Skeletal muscle satellite cell (primary cell): ENCODE results near the gene RNF144B.
A peak's percentile ranks its signal among the peaks of the same experiment; 100 is the strongest.

Experiments used
- H3K27me3 ChIP-seq: 2 replicates; pipeline ENCODE4 v1.7.0; 2013; ENCODE audit warnings: low read length; ENCODE audit not compliant: control insufficient read depth, insufficient read depth
- H3K36me3 ChIP-seq: 2 replicates; pipeline ENCODE4 v1.7.0; 2013; ENCODE audit warnings: mild to moderate bottlenecking, control low read depth, low read length; ENCODE audit not compliant: insufficient read depth
- H3K4me1 ChIP-seq: 2 replicates; pipeline ENCODE4 v1.7.0; 2013; ENCODE audit warnings: low read length; ENCODE audit not compliant: control insufficient read depth, insufficient read depth
- H3K4me2 ChIP-seq: 2 replicates; pipeline ENCODE4 v1.7.0; 2013; ENCODE audit warnings: mild to moderate bottlenecking, low read length
- H3K4me3 ChIP-seq: 2 replicates; pipeline ENCODE4 v1.7.0; 2013; ENCODE audit warnings: low read length
- H3K9ac ChIP-seq: 2 replicates; pipeline ENCODE4 v1.7.0; 2013; ENCODE audit warnings: mild to moderate bottlenecking, low read depth, low read length, moderate library complexity
- H3K9me3 ChIP-seq: replicated peaks from 2 replicates; pipeline ENCODE4 v1.7.0; 2013; ENCODE audit warnings: mild to moderate bottlenecking, control low read depth, low read length

Gene RNF144B

DNA sequence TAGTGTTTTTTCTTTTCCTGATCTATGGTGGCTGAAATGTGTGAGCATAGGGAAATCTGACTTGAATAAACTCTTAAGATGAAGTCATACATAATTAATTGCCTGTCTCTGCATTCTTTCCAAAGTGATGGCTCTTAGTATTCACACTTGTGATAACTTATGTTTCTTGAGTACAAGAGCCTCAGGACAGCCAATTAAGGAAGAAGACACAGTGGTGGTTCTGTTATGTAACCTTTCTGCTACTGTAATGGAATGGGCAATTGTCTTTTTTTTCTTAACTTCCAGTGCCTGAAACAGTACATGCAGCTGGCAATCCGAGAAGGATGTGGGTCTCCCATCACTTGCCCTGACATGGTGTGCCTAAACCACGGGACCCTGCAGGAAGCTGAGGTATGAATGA, 40.1 kb downstream of the RNF144B start:
- Histone ChIP-seq H3K36me3 (no peaks in the 10 kb centered on the region), H3K9ac (no peak overlapping the region), H3K9me3 (no peaks in the 10 kb centered on the region), H3K4me2 (no peak overlapping the region), H3K4me3 (no peak overlapping the region), H3K27me3 (no peaks in the 10 kb centered on the region), H3K4me1 (peaks cover 2% of the 10 kb centered on the region)

- Histone ChIP-seq H3K36me3 (no peaks in the 10 kb centered on the region), H3K9ac (no peak overlapping the region), H3K4me3 (no peak overlapping the region), H3K27me3 (no peaks in the 10 kb centered on the region), H3K4me1 (peaks cover 14% of the 10 kb centered on the region), H3K4me2 (no peak overlapping the region), H3K9me3 (no peaks in the 10 kb centered on the region)
These were observed 42.6 kb downstream of the RNF144B start for GRCh38 chr6:18429655-18430297.

GRCh38 chr6:18431581-18431980, 44.4 kb downstream of the RNF144B start:
- no peak overlapping the region for H3K4me2 ChIP-seq
- no peaks in the 10 kb centered on the region for H3K9me3 ChIP-seq
- no peaks in the 10 kb centered on the region for H3K27me3 ChIP-seq
- H3K36me3 ChIP-seq: no peaks in the 10 kb centered on the region
- H3K9ac ChIP-seq: no peak overlapping the region
- H3K4me3 ChIP-seq: no peak overlapping the region
- peaks cover 17% of the 10 kb centered on the region for H3K4me1 ChIP-seq

- H3K4me2 ChIP-seq: no peak overlapping the region
- H3K4me3 ChIP-seq: no peak overlapping the region
- H3K9ac ChIP-seq: no peak overlapping the region
- H3K36me3 ChIP-seq: no peaks in the 10 kb centered on the region
- peaks cover 17% of the 10 kb centered on the region for H3K4me1 ChIP-seq
- H3K27me3 ChIP-seq: no peaks in the 10 kb centered on the region
- no peaks in the 10 kb centered on the region for H3K9me3 ChIP-seq
These were observed 45.0 kb downstream of the RNF144B start for GRCh38 chr6:18432180-18432579.

DNA sequence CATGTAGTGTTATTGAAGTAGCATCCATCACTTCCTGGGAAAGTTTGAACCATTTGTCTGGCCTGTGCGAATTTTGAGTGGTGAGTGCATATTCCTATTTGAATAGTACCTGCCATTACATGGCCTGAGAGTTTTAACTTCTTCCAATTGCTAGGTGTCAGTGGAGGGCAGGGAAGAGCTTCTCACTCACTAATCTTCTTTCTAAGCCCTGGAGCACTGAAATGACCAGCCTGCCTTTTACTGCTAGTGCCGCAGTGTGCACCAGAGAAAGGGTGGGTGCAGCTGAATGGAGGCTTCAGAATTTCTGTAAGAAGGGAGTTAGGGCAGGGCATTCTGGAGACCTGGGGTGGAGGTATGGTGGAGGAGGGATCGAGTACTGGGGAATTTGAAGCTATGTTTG, 45.5 kb downstream of the RNF144B start:
- H3K4me3 ChIP-seq: no peak overlapping the region
- no peak overlapping the region for H3K4me2 ChIP-seq
- H3K9me3 ChIP-seq: no peaks in the 10 kb centered on the region
- peaks cover 17% of the 10 kb centered on the region for H3K4me1 ChIP-seq
- no peaks in the 10 kb centered on the region for H3K27me3 ChIP-seq
- no peak overlapping the region for H3K9ac ChIP-seq
- H3K36me3 ChIP-seq: no peaks in the 10 kb centered on the region

- Histone ChIP-seq H3K9ac (no peak overlapping the region), H3K27me3 (no peaks in the 10 kb centered on the region), H3K4me3 (no peak overlapping the region), H3K36me3 (no peaks in the 10 kb centered on the region), H3K4me1 (peaks cover 17% of the 10 kb centered on the region), H3K4me2 (no peak overlapping the region), H3K9me3 (no peaks in the 10 kb centered on the region)
These were observed 45.9 kb downstream of the RNF144B start for GRCh38 chr6:18433059-18433458.

- Histone ChIP-seq H3K27me3 (no peaks in the 10 kb centered on the region), H3K4me1 (peaks cover 17% of the 10 kb centered on the region), H3K9me3 (no peaks in the 10 kb centered on the region), H3K9ac (no peak overlapping the region), H3K36me3 (no peaks in the 10 kb centered on the region), H3K4me3 (no peak overlapping the region), H3K4me2 (no peak overlapping the region)
These were observed 49.2 kb downstream of the RNF144B start for GRCh38 chr6:18436341-18436740.

- Histone ChIP-seq H3K36me3 (no peaks in the 10 kb centered on the region), H3K9ac (no peak overlapping the region), H3K4me1 (peaks cover 8% of the 10 kb centered on the region), H3K27me3 (no peaks in the 10 kb centered on the region), H3K9me3 (no peaks in the 10 kb centered on the region), H3K4me3 (no peak overlapping the region), H3K4me2 (no peak overlapping the region)
These were observed 52.4 kb downstream of the RNF144B start for GRCh38 chr6:18439581-18439980.

DNA sequence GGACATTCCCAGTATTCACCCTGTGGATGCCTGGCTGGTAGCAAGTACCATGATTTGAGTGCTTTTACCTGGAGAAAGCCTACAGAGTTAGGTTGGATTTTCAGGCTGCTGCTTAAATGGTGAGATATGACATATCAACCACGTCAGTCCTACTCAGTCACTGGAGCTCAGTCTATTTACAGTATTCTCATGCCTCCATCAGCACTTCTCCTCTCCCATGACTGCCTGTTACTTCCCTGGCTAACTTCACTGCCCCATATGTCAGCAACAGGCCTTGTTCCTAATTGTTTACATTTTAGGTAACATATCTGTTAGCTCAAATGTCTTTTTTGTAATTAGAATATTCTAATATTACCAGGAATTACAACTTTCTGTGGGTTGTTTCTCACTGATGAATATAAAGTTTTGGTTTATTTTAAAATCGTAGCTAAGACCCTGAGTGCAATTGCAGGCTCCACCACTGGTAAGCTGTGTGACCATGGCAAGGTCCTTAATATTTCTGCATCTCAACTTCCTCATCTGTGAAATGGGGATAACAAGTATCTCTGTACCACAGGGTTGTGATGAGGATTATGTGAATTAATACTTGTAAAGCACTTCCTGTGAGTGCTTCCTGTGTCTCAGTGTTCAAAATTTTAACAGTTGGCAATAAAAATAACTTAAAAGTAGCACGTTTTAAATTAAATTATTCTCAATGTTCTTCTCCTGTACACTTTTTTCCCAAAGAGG, 54.3 kb downstream of the RNF144B start:
- Histone ChIP-seq H3K27me3 (no peaks in the 10 kb centered on the region), H3K4me3 (no peak overlapping the region), H3K4me1 (peaks cover 4% of the 10 kb centered on the region), H3K36me3 (no peaks in the 10 kb centered on the region), H3K4me2 (no peak overlapping the region), H3K9ac (no peak overlapping the region), H3K9me3 (no peaks in the 10 kb centered on the region)

DNA sequence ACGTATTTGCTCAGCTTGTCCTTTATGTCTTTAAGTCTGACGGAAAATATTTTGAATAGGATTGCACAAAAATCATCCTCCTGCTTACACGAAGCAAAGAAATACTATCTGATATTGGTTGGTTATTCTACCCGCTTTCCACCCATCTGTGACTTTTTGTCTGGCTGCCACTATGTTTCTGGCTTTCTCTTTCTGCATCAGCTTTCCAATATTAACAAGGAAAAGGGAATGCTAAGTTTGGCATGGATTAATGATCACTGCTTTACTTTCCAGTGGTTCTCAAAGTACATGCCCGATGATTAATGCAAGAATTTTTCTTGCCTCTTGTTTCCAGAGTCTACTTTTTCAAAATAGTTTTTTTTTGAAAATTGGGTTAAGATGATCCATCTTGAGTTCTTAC, 57.0 kb downstream of the RNF144B start:
- peaks cover 4% of the 10 kb centered on the region for H3K4me1 ChIP-seq
- no peaks in the 10 kb centered on the region for H3K36me3 ChIP-seq
- no peaks in the 10 kb centered on the region for H3K27me3 ChIP-seq
- H3K4me2 ChIP-seq: peak overlapping the region; percentile 22
- no peak overlapping the region for H3K4me3 ChIP-seq
- H3K9ac ChIP-seq: no peak overlapping the region
- no peaks in the 10 kb centered on the region for H3K9me3 ChIP-seq

DNA sequence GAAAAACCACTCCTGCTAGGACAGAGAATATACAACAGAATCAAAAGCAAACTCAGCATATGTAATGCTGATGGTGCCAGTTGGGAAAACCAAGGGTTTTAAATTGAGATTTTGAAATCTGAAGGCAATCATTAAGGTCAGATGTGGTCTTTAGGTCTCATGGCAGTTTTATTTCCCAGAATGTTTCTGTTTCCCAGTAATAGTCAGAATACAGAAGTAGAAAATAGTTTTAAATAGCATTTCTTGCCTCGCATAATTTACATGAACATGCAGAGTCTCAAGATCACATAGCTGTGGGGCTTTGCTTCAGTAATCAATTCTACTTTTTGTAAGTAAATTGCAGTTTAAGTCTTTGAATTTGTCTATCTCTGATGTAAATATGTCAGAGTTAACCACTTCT, 58.1 kb downstream of the RNF144B start:
- Histone ChIP-seq H3K9me3 (no peaks in the 10 kb centered on the region), H3K4me3 (no peak overlapping the region), H3K4me2 (no peak overlapping the region), H3K9ac (no peak overlapping the region), H3K27me3 (no peaks in the 10 kb centered on the region), H3K36me3 (no peaks in the 10 kb centered on the region), H3K4me1 (peaks cover 4% of the 10 kb centered on the region)

GRCh38 chr6:18446771-18447170, 59.6 kb downstream of the RNF144B start:
- no peak overlapping the region for H3K4me3 ChIP-seq
- no peak overlapping the region for H3K9ac ChIP-seq
- no peaks in the 10 kb centered on the region for H3K9me3 ChIP-seq
- H3K4me2 ChIP-seq: no peak overlapping the region
- no peaks in the 10 kb centered on the region for H3K36me3 ChIP-seq
- H3K27me3 ChIP-seq: no peaks in the 10 kb centered on the region
- peaks cover 4% of the 10 kb centered on the region for H3K4me1 ChIP-seq
